MM.1S (cell line): ENCODE measurements around the gene SEMA4D.

Experiments used
- CTCF ChIP-seq: fragments of 300-600 bp; sonication (generic); IDR thresholded peaks from 2 replicates; pipeline ENCODE4 v1.5.1; 2016; ENCODE audit warnings: antibody characterized with exemption, low read length, mixed read lengths
- EZH2 ChIP-seq: fragments of 300-600 bp; sonication (generic); optimal IDR thresholded peaks from 2 replicates; pipeline ENCODE3; 2017; ENCODE audit warnings: low read depth, mild to moderate bottlenecking, antibody characterized with exemption, low read length, mixed read lengths
- EZH2phosphoT487 ChIP-seq: fragments of 300-600 bp; sonication (generic); IDR thresholded peaks from 2 replicates; pipeline ENCODE4 v1.6.1; 2018; ENCODE audit warnings: antibody characterized with exemption, low read length

GRCh38 chr9:89347651-89348050 lies 150.3 kb downstream of the SEMA4D start:
- TF ChIP-seq EZH2phosphoT487, result no peak
- no peak for TF ChIP-seq CTCF
- no peak for TF ChIP-seq EZH2
